HG03521 (cell line): Measurements from ENCODE around the gene VCY.
"Not testable (repeated sequence)": the region's sequence is repeated elsewhere in the genome, so short reads cannot be mapped to it uniquely, and the experiment has no call there.

Experiments
- ATAC-seq: cut with Tn5 transposase; IDR thresholded peaks from one replicate; pipeline ENCODE4 v1.9.1; 2021; ENCODE audit warnings: mild to moderate bottlenecking, moderate library complexity; ENCODE audit not compliant: unreplicated experiment

Gene VCY

GRCh38 chrY:13986373-13986772 lies at the start of gene VCY:
VCY (minus strand) TSS chrY:13986473; CDS start chrY:13986440, 33 bp downstream.
- not testable (repeated sequence) for ATAC-seq

- not testable (repeated sequence) for ATAC-seq
Measured at GRCh38 chrY:14030395-14030794, 44.1 kb upstream of the VCY start.

GRCh38 chrY:14011916-14012315 lies 25.6 kb upstream of the VCY start:
- not testable (repeated sequence) for ATAC-seq

GRCh38 chrY:13942406-13942805 lies 43.9 kb downstream of the VCY start:
- ATAC-seq: not testable (repeated sequence)
